Lower lobe of right lung (tissue), 2 donors: ENCODE results near the gene ANKMY1. TPM values are rescaled to one million over a fixed set of nuclear protein-coding genes. Genes with fewer than 3 reads are reported as not detected.
A peak's percentile ranks its signal among the peaks of the same experiment; 100 is the strongest.
"Not testable (repeated sequence)": the region's sequence is repeated elsewhere in the genome, so short reads cannot be mapped to it uniquely, and the experiment has no call there.

ENCODE experiments used
- ATAC-seq, 2 donors: fragments of 200-7000 bp; cut with Tn5 transposase; one replicate each; pipeline ENCODE4 v1.9.1; 2020 to 2022; ENCODE audit warnings: mild to moderate bottlenecking in 2 of 2, moderate library complexity in 2 of 2
- DNase-seq: peaks from one replicate; pipeline ENCODE4 v3.0.0-alpha.2; 2020
- H3K27ac ChIP-seq: fragments of 200-600 bp; one replicate; pipeline ENCODE4 v1.8.0; 2022
- H3K27me3 ChIP-seq: fragments of 200-600 bp; one replicate; pipeline ENCODE4 v1.8.0; 2022; ENCODE audit warnings: low read depth
- H3K36me3 ChIP-seq: fragments of 200-600 bp; one replicate; pipeline ENCODE4 v1.8.0; 2022; ENCODE audit warnings: mild to moderate bottlenecking
- H3K4me1 ChIP-seq: fragments of 200-600 bp; one replicate; pipeline ENCODE4 v1.8.0; 2022
- H3K4me3 ChIP-seq: fragments of 200-600 bp; one replicate; pipeline ENCODE4 v1.8.0; 2022; ENCODE audit warnings: mild to moderate bottlenecking
- H3K9me3 ChIP-seq: fragments of 200-600 bp; one replicate; pipeline ENCODE4 v1.8.0; 2022
- intact Hi-C: fragments of 100-400 bp; cut with DNase I; formaldehyde crosslinking; loops from one replicate; pipeline ENCODE4 v1.11.0; 2022
- total RNA-seq: library from RNA; stranded (reverse); fragmentation: NEBNext Ultra II Directional; extraction: Animal tissue kit (Norgen Biotek cat#: 25700); gene quantifications from one replicate; pipeline ENCODE4 v1.2.1, GENCODE V29; 2021
- TF ChIP-seq, protein P1 (sequence below): fragments of 200-600 bp; IDR thresholded peaks from one replicate; pipeline ENCODE4 v1.8.0; 2022; ENCODE audit warnings: antibody characterized with exemption, mild to moderate bottlenecking
- donor health status: DM: no; HTN: yes; CAD: no; lungs with severe emphysema.

Gene ANKMY1
- total RNA-seq, 1 donor from 2014 or later = 29.3 TPM

GRCh38 chr2:240498958-240499260 is 58.9 kb downstream of the ANKMY1 start:
- Histone ChIP-seq H3K9me3 (no peaks in the 10 kb centered on the region), H3K4me3 (no peak overlapping the region), H3K27me3 (no peaks in the 10 kb centered on the region), H3K4me1 (no peaks in the 10 kb centered on the region), H3K36me3 (peaks cover 16% of the 10 kb centered on the region), H3K27ac (no peak overlapping the region)
- ATAC-seq = no peak
- intact Hi-C loops = no loop called here
- DNase-seq = peak; percentile 10
- TF ChIP-seq, protein P1, sequence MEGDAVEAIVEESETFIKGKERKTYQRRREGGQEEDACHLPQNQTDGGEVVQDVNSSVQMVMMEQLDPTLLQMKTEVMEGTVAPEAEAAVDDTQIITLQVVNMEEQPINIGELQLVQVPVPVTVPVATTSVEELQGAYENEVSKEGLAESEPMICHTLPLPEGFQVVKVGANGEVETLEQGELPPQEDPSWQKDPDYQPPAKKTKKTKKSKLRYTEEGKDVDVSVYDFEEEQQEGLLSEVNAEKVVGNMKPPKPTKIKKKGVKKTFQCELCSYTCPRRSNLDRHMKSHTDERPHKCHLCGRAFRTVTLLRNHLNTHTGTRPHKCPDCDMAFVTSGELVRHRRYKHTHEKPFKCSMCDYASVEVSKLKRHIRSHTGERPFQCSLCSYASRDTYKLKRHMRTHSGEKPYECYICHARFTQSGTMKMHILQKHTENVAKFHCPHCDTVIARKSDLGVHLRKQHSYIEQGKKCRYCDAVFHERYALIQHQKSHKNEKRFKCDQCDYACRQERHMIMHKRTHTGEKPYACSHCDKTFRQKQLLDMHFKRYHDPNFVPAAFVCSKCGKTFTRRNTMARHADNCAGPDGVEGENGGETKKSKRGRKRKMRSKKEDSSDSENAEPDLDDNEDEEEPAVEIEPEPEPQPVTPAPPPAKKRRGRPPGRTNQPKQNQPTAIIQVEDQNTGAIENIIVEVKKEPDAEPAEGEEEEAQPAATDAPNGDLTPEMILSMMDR = no peak

DNA sequence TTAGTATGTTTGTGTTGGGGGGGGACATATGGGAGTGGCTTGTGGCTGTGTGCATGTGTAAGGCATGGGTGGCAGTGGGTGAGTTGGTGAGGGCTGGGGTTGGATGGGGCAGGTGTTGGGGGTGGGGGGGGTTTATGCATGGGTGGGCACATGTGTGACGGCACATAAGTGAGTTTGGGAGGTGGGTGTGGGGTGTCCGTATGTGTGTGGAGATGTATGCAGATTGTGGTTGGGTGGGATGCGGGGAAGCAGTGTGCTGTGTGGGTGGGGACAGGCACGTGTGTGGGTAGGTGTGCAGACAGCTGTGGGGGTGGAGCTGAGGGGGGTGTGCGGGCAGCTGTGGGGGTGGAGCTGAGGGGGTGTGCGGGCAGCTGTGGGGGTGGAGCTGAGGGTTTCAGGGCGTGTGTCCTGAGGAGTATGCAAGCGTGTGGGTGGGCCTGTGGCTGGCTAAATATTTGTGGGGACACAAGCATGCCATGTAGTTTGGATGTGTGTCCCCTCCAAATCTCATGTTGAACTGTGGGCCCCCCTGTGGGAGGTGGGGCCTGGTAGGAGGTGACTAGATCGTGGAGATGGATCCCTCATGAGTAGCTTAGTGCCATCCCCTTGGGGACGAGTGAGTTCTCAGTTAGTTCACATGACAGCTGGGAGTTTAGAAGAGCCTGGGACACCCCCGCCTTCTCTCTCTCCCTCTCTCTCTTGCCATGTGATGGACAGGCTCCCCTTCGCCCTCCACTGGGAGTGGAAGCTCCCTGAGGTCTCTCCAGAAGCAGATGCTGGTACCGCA is 59.4 kb downstream of the ANKMY1 start:
- DNase-seq (no peak), ATAC-seq (no peak)
- H3K9me3 ChIP-seq = no peaks in the 10 kb centered on the region

DNA sequence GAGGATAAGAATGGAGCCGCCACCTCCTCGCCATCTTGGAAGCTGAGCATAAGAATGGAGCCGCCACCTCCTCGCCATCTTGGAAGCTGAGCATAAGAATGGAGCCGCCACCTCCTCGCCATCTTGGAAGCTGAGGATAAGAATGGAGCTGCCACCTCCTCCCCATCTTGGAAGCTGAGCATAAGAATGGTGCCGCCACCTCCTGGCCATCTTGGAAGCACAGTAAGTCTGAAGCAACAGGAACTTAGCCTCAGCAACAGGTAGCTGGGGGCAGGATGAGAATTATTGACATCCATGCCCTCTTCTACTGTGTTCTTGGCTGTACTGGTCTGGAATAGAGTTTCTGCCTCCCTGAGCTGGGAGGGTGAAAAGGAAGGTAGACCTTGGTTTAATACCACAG is 60.7 kb downstream of the ANKMY1 start:
- H3K27me3 ChIP-seq, DNase-seq, H3K9me3 ChIP-seq, H3K4me3 ChIP-seq, intact Hi-C loops, H3K27ac ChIP-seq, H3K4me1 ChIP-seq, ATAC-seq: not testable (repeated sequence)
- H3K36me3 ChIP-seq = peaks cover 16% of the 10 kb centered on the region

More for the DNA sequence above, 59.4 kb downstream of the ANKMY1 start:
- Histone ChIP-seq H3K27me3 (no peaks in the 10 kb centered on the region), H3K4me1 (no peaks in the 10 kb centered on the region), H3K4me3 (no peak overlapping the region), H3K27ac (no peak overlapping the region), H3K36me3 (peaks cover 16% of the 10 kb centered on the region)
- TF ChIP-seq, protein P1 = no peak
- intact Hi-C loops = no loop called here

- H3K4me1 ChIP-seq, intact Hi-C loops, DNase-seq, H3K4me3 ChIP-seq, H3K27ac ChIP-seq, ATAC-seq, H3K27me3 ChIP-seq: not testable (repeated sequence)
- Histone ChIP-seq H3K36me3 (peaks cover 16% of the 10 kb centered on the region), H3K9me3 (peaks cover 13% of the 10 kb centered on the region)
These were observed 62.8 kb downstream of the ANKMY1 start for GRCh38 chr2:240494942-240495341.

GRCh38 chr2:240494194-240494793 is 63.5 kb downstream of the ANKMY1 start:
- peaks cover 13% of the 10 kb centered on the region for H3K9me3 ChIP-seq
- TF ChIP-seq, protein P1 = no peak
- no peak overlapping the region for H3K27ac ChIP-seq
- no peaks in the 10 kb centered on the region for H3K4me1 ChIP-seq
- intact Hi-C loops = no loop called here
- peaks cover 11% of the 10 kb centered on the region for H3K36me3 ChIP-seq
- DNase-seq (no peak), ATAC-seq (no peak)
- H3K27me3 ChIP-seq = no peaks in the 10 kb centered on the region
- H3K4me3 ChIP-seq = no peak overlapping the region

DNA sequence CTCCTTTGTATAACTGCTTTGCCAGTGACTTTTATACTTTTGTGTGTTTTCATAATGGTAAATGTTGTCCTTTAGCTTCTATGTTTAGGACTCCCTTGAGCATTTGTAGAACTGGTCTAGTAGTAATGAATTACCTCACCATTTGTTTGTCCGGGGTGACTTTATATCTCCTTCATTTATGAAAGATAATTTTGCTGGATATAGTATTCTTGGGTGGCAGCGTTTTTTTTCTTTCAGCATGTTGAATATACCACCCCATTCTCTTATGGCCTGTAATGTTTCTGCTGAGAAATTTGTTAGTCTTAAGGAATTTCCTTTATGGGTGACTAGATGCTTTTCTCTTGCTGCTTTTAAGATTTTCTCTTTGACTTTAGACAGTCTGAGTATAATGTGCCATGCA is 66.3 kb downstream of the ANKMY1 start:
- intact Hi-C loops = no loop called here
- Histone ChIP-seq H3K27ac (no peak overlapping the region), H3K9me3 (peaks cover 29% of the 10 kb centered on the region), H3K36me3 (no peaks in the 10 kb centered on the region), H3K4me3 (no peak overlapping the region), H3K27me3 (no peaks in the 10 kb centered on the region), H3K4me1 (no peaks in the 10 kb centered on the region)
- TF ChIP-seq, protein P1 = no peak
- ATAC-seq = no peak
- no peak for DNase-seq
